ENCODE data around the gene TBC1D5.

- TF ChIP-seq CTCF (conservative IDR thresholded peaks at IDR 0.05 in 1 of 2, IDR thresholded peaks at IDR 0.05 in 1 of 2; ENCODE audit: extremely low read depth in 1 of 2, insufficient read depth in 1 of 2, low read depth in 1 of 2, low read length in 2 of 2) (no peak), EZH2 (IDR thresholded peaks at IDR 0.05; ENCODE audit: borderline replicate concordance, low read length) (no peak)
Observed at GRCh38 chr3:17605934-17606333, 136.5 kb downstream of the TBC1D5 start.

Data from mammary epithelial cell (primary cell).